Measurements from ENCODE around the gene RSPH1. TPM values are rescaled to one million over a fixed set of nuclear protein-coding genes. Genes with fewer than 3 reads are reported as not detected.

Gene RSPH1
- total RNA-seq, 1 experiment from 2014 or later: 1.5 TPM

DNA sequence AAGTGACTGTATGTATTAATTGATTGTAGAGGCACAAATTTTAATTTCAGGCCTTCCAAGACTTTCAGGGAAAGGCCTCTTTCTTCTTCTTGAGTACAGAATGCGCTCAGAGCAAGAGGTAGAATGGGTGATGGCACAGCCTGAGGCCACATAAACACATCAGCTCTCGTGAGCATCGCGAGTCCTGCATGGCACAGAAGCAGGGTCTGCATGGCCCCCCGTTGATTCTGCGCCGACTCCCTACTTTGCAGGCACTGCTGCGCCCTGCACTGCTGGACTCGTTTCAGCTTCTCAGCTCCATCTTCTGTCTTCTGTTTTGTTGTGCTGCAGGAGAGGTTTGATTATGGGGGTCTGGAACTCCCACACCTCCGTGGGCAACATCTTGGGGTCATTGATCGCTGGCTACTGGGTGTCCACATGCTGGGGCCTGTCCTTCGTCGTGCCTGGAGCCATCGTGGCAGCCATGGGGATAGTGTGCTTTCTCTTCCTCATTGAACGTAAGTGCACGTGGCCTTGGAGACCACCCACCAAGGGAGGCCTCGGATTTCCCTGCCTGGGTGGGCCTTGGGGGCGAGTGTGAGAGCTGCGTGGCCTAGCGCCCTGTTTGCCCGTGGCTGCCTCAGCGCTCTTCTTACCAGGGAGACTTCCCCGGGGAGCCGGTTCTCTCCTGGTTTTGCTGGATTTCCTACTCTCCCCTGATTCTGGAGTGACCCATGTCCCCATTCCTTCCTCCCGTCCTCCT is 47.3 kb upstream of the RSPH1 start:
- Histone ChIP-seq H2AFZ (ENCODE audit: low read depth, low read length, poor library complexity, severe bottlenecking) (no peak overlapping the region), H3K4me2 (ENCODE audit: low read length) (no peak overlapping the region), H3K9me3 (ENCODE audit: control insufficient read depth in 1 of 2, insufficient read depth in 1 of 2, low read depth in 1 of 2, low read length in 2 of 2) (no peaks in the 10 kb centered on the region), H3K79me2 (ENCODE audit: insufficient read depth, low read length) (no peaks in the 10 kb centered on the region), H3K4me3 (replicated peaks in 1 of 2; ENCODE audit: low read depth in 1 of 2, low read length in 2 of 2) (no peak overlapping the region), H3K4me1 (ENCODE audit: control insufficient read depth in 1 of 2, insufficient read depth in 2 of 2, low read length in 2 of 2) (no peaks in the 10 kb centered on the region), H3K9ac (ENCODE audit: low read length) (no peak overlapping the region), H3K36me3 (ENCODE audit: control insufficient read depth in 1 of 2, insufficient read depth in 2 of 2, low read length in 2 of 2) (no peaks in the 10 kb centered on the region; a peak in 1 of 4 replicates), H4K20me1 (ENCODE audit: insufficient read depth) (no peaks in the 10 kb centered on the region), H3K27me3 (ENCODE audit: insufficient read depth, low read length) (no peaks in the 10 kb centered on the region), H3K9me2 (ENCODE audit: insufficient read depth) (no peaks in the 10 kb centered on the region), H3K27ac (ENCODE audit: low read depth, low read length) (no peak overlapping the region)
- intact Hi-C loops (cut with micrococcal nuclease): no loop called here
- no peak for DNase-seq (ENCODE audit: low read depth, low spot score)
- BruUV-seq (replicated peaks): no TSS peak
- no peak for ATAC-seq
- ChIA-PET CTCF (no interaction called here), POLR2A (no interaction called here), RAD21 (ENCODE audit: low non-redundant PET in 1 of 2, low total read pairs in 2 of 2, uncharacterized antibody in 2 of 2, unreplicated experiment in 2 of 2) (no interaction called here)
- TF ChIP-seq, protein P1, sequence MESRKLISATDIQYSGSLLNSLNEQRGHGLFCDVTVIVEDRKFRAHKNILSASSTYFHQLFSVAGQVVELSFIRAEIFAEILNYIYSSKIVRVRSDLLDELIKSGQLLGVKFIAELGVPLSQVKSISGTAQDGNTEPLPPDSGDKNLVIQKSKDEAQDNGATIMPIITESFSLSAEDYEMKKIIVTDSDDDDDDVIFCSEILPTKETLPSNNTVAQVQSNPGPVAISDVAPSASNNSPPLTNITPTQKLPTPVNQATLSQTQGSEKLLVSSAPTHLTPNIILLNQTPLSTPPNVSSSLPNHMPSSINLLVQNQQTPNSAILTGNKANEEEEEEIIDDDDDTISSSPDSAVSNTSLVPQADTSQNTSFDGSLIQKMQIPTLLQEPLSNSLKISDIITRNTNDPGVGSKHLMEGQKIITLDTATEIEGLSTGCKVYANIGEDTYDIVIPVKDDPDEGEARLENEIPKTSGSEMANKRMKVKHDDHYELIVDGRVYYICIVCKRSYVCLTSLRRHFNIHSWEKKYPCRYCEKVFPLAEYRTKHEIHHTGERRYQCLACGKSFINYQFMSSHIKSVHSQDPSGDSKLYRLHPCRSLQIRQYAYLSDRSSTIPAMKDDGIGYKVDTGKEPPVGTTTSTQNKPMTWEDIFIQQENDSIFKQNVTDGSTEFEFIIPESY (IDR thresholded peaks at IDR 0.05; ENCODE audit: extremely low read depth, insufficient replicate concordance, low read length): no peak
- no peak for TF ChIP-seq EZH2 (IDR thresholded peaks at IDR 0.05)
- TF ChIP-seq CEBPB (IDR thresholded peaks at IDR 0.05; ENCODE audit: low read depth): no peak
- TF ChIP-seq EZH2phosphoT487 (IDR thresholded peaks at IDR 0.05; ENCODE audit: borderline replicate concordance): no peak
- no peak for TF ChIP-seq POLR2AphosphoS5 (IDR thresholded peaks at IDR 0.05; ENCODE audit: low read depth, low read length)
- no peak for TF ChIP-seq EGR1 (IDR thresholded peaks at IDR 0.05; ENCODE audit: low read depth)
- no peak for TF ChIP-seq ELF1 (IDR thresholded peaks at IDR 0.05; ENCODE audit: borderline replicate concordance, low read depth)
- TF ChIP-seq, protein P2, sequence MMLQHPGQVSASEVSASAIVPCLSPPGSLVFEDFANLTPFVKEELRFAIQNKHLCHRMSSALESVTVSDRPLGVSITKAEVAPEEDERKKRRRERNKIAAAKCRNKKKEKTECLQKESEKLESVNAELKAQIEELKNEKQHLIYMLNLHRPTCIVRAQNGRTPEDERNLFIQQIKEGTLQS (IDR thresholded peaks at IDR 0.05): no peak
- TF ChIP-seq SIN3A (IDR thresholded peaks at IDR 0.05; ENCODE audit: low read depth): no peak
- TF ChIP-seq, protein P3, sequence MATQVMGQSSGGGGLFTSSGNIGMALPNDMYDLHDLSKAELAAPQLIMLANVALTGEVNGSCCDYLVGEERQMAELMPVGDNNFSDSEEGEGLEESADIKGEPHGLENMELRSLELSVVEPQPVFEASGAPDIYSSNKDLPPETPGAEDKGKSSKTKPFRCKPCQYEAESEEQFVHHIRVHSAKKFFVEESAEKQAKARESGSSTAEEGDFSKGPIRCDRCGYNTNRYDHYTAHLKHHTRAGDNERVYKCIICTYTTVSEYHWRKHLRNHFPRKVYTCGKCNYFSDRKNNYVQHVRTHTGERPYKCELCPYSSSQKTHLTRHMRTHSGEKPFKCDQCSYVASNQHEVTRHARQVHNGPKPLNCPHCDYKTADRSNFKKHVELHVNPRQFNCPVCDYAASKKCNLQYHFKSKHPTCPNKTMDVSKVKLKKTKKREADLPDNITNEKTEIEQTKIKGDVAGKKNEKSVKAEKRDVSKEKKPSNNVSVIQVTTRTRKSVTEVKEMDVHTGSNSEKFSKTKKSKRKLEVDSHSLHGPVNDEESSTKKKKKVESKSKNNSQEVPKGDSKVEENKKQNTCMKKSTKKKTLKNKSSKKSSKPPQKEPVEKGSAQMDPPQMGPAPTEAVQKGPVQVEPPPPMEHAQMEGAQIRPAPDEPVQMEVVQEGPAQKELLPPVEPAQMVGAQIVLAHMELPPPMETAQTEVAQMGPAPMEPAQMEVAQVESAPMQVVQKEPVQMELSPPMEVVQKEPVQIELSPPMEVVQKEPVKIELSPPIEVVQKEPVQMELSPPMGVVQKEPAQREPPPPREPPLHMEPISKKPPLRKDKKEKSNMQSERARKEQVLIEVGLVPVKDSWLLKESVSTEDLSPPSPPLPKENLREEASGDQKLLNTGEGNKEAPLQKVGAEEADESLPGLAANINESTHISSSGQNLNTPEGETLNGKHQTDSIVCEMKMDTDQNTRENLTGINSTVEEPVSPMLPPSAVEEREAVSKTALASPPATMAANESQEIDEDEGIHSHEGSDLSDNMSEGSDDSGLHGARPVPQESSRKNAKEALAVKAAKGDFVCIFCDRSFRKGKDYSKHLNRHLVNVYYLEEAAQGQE (IDR thresholded peaks at IDR 0.05; ENCODE audit: low read depth): no peak
- TF ChIP-seq CBX3 (IDR thresholded peaks at IDR 0.05; ENCODE audit: low read depth): no peak
- TF ChIP-seq, protein P4, sequence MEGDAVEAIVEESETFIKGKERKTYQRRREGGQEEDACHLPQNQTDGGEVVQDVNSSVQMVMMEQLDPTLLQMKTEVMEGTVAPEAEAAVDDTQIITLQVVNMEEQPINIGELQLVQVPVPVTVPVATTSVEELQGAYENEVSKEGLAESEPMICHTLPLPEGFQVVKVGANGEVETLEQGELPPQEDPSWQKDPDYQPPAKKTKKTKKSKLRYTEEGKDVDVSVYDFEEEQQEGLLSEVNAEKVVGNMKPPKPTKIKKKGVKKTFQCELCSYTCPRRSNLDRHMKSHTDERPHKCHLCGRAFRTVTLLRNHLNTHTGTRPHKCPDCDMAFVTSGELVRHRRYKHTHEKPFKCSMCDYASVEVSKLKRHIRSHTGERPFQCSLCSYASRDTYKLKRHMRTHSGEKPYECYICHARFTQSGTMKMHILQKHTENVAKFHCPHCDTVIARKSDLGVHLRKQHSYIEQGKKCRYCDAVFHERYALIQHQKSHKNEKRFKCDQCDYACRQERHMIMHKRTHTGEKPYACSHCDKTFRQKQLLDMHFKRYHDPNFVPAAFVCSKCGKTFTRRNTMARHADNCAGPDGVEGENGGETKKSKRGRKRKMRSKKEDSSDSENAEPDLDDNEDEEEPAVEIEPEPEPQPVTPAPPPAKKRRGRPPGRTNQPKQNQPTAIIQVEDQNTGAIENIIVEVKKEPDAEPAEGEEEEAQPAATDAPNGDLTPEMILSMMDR (IDR thresholded peaks at IDR 0.05 in 2 of 3, conservative IDR thresholded peaks at IDR 0.05 in 1 of 3; ENCODE audit: borderline replicate concordance in 1 of 3, insufficient read depth in 1 of 3, low read depth in 2 of 3, low read length in 2 of 3): no peak
- no peak for TF ChIP-seq SP1 (IDR thresholded peaks at IDR 0.05; ENCODE audit: low read depth)
- no peak for TF ChIP-seq TCF7L2 (IDR thresholded peaks at IDR 0.05; ENCODE audit: borderline replicate concordance, extremely low read depth, insufficient read depth, insufficient read length)
- TF ChIP-seq POLR2A (IDR thresholded peaks at IDR 0.05; ENCODE audit: borderline replicate concordance, extremely low read depth, insufficient read depth, insufficient read length): no peak
- no peak for TF ChIP-seq ZFX (IDR thresholded peaks at IDR 0.05)
